Fibroblast of gingiva (primary cell): ENCODE measurements around the gene PIGQ.
A peak's percentile ranks its signal among the peaks of the same experiment; 100 is the strongest.

Experiments
- DNase-seq: peaks from one replicate; pipeline ENCODE4 v3.0.0-alpha.2; 2011; ENCODE audit warnings: low read depth

Gene PIGQ

GRCh38 chr16:569445-570254 is at the start of gene PIGQ:
Gene PIGQ, plus strand, starts transcription at chr16:569968. Its CDS starts 4,107 bp downstream, at chr16:574075.
- DNase-seq, result peak; percentile 59

GRCh38 chr16:520847-521246 is 48.9 kb upstream of the PIGQ start:
- no peak for DNase-seq

- DNase-seq, result no peak
These were observed 48.2 kb upstream of the PIGQ start for GRCh38 chr16:521381-522210.

- DNase-seq, result no peak
These were observed 47.3 kb upstream of the PIGQ start for GRCh38 chr16:522320-523096.

GRCh38 chr16:523097-523741 is 46.5 kb upstream of the PIGQ start:
- no peak for DNase-seq

- DNase-seq, result no peak
These were observed 45.3 kb upstream of the PIGQ start for GRCh38 chr16:524274-525040.

- DNase-seq, result no peak
These were observed 44.6 kb upstream of the PIGQ start for GRCh38 chr16:525123-525519.

GRCh38 chr16:525520-526180 is 44.1 kb upstream of the PIGQ start:
- DNase-seq, result peak; percentile 63

- peak; percentile 32 for DNase-seq
These were observed 43.4 kb upstream of the PIGQ start for GRCh38 chr16:526181-527014.

GRCh38 chr16:527015-527903 is 42.5 kb upstream of the PIGQ start, which contains the start of gene CAPN15:
Gene CAPN15, plus strand, starts transcription at chr16:527712. Its CDS starts 19,127 bp downstream, at chr16:546839.
- peak; percentile 90 for DNase-seq

GRCh38 chr16:528111-529011 is 41.4 kb upstream of the PIGQ start:
- DNase-seq, result peak; percentile 45

- DNase-seq, result no peak
These were observed 40.7 kb upstream of the PIGQ start for GRCh38 chr16:529012-529575.

GRCh38 chr16:530111-530817 is 39.5 kb upstream of the PIGQ start:
- DNase-seq, result no peak

GRCh38 chr16:531494-532125 is 38.2 kb upstream of the PIGQ start:
- DNase-seq, result no peak

GRCh38 chr16:533391-534123 is 36.2 kb upstream of the PIGQ start:
- no peak for DNase-seq
